Heart right ventricle (tissue), 16 donors: ENCODE data around the gene KRT3. TPM values are rescaled to one million over a fixed set of nuclear protein-coding genes. Genes with fewer than 3 reads are reported as not detected.
"Not testable (repeated sequence)": the region's sequence is repeated elsewhere in the genome, so short reads cannot be mapped to it uniquely, and the experiment has no call there.

Experiments
- ATAC-seq, 8 donors: fragments of 200-7000 bp; cut with Tn5 transposase; one replicate each; pipeline ENCODE4 v1.9.1; 2020; ENCODE audit warnings: mild to moderate bottlenecking in 8 of 8, moderate library complexity in 8 of 8, moderate number of reproducible peaks in 1 of 8
- DNase-seq, 2 donors: peaks; one replicate each; pipeline ENCODE4 v3.0.0-alpha.2; 2020
- H3K27ac ChIP-seq, 10 donors: fragments of 200-600 bp; sonication (generic) in 2 of 10; one replicate each; pipeline versions ENCODE4 v1.5.0 to v1.8.0; 2020 to 2022; ENCODE audit warnings: mild to moderate bottlenecking in 3 of 10
- H3K27me3 ChIP-seq, 7 donors: fragments of 200-600 bp; one replicate each; pipeline ENCODE4 v1.8.0; 2021 to 2022; ENCODE audit warnings: mild to moderate bottlenecking in 2 of 7
- H3K36me3 ChIP-seq, 9 donors: fragments of 200-600 bp; sonication (generic) in 1 of 9; one replicate each; pipeline versions ENCODE4 v1.5.0 to v1.8.0; 2020 to 2022; ENCODE audit warnings: mild to moderate bottlenecking in 2 of 9
- H3K4me1 ChIP-seq, 9 donors: fragments of 200-600 bp; sonication (generic) in 1 of 9; one replicate each; pipeline versions ENCODE4 v1.5.0 to v1.8.0; 2020 to 2022; ENCODE audit warnings: mild to moderate bottlenecking in 4 of 9
- H3K4me3 ChIP-seq, 10 donors: fragments of 200-600 bp; sonication (generic) in 2 of 10; one replicate each; pipeline versions ENCODE4 v1.5.0 to v1.8.0; 2020 to 2022; ENCODE audit warnings: mild to moderate bottlenecking in 7 of 10, moderate library complexity in 2 of 10
- H3K9me3 ChIP-seq, 11 donors: fragments of 200-600 bp in 10 of 11; sonication (generic) in 2 of 11; one replicate each; pipeline versions ENCODE4 v1.5.0 to v1.8.0; 2013 to 2022; ENCODE audit warnings: mild to moderate bottlenecking in 2 of 11, control low read depth in 1 of 11, moderate library complexity in 1 of 11
- WGBS, 2 donors: extraction: QIAGEN DNeasy Blood & Tissue Kit; methylation state at CpG; one replicate each; pipeline ENCODE4 v1.1.7; 2013; ENCODE audit warnings: inconsistent platforms in 1 of 2; 5-methylcytosine and 5-hydroxymethylcytosine counted together
- intact Hi-C, 10 donors: fragments of 100-400 bp; cut with DNase I; formaldehyde crosslinking; loops; one replicate each; pipeline versions ENCODE4 v1.11.1 to v1.14.2; 2022
- polyA plus RNA-seq, 2 donors: library from polyadenylated mRNA; stranded (reverse); fragments of 200-250 nt; gene quantifications; one replicate each; pipeline ENCODE4 v1.2.3, GENCODE V29; 2013
- total RNA-seq, 10 donors: library from RNA; stranded (reverse); fragmentation: NEBNext Ultra II Directional in 3 of 10; extraction: Animal tissue kit (Norgen Biotek cat#: 25700) in 3 of 10; gene quantifications; one replicate each; pipeline versions ENCODE4 v1.2.1 to v1.2.4, GENCODE V29; 2021 to 2023
- TF ChIP-seq, protein P1 (sequence below), 9 donors: fragments of 200-600 bp; sonication (generic) in 2 of 9; IDR thresholded peaks; one replicate each; pipeline versions ENCODE4 v1.5.0 to v1.8.0; 2021 to 2022; ENCODE audit warnings: antibody characterized with exemption in 9 of 9, mild to moderate bottlenecking in 5 of 9, moderate library complexity in 1 of 9
- donor health status: Arrhythmogenic right ventricular cardiomyopathy.
- donor health status: ischemic (EF 13 %, LVEDD 7.1; RV severe dilation, severe dysfunction).
- donor health status: healthy with polysubstance abuse.
- donor health status: DM: no; HTN: yes; CAD: no.
- donor health status: DM: no; HTN: no; CAD: no.
- donor health status: ischemic (EF 25% LVEDD 6.9; RV normal size, moderate dysfunction).
- donor health status: ischemic (EF 25% LVEDD 5.7; RV mildly dilated, moderate dysfunction).
- donor health status: healthy.
- donor health status: DM: yes; HTN: yes; CAD: no.
- donor health status: Ischemic cardiomyopathy.
- donor health status: ischemic (EF 35%, LVEDD 5.7; RV mildly dilated, moderate dysfunction).
- donor health status: nonischemic (EF 11% LVEDD 7.7; RV severe dilation, severe dysfunction).
- donor health status: DM: yes; HTN: yes; CAD: no.
- donor health status: PGD.
- donor health status: ischemic (EF 29% LVEDD 5.4; RV normal size, mild dysfunction).
- donor health status: nonischemic (EF 23%, LVEDD 6.1; RV moderate dilation, normal function).

KRT3 gene
- total and polyA plus RNA-seq, 12 donors = not detected

DNA sequence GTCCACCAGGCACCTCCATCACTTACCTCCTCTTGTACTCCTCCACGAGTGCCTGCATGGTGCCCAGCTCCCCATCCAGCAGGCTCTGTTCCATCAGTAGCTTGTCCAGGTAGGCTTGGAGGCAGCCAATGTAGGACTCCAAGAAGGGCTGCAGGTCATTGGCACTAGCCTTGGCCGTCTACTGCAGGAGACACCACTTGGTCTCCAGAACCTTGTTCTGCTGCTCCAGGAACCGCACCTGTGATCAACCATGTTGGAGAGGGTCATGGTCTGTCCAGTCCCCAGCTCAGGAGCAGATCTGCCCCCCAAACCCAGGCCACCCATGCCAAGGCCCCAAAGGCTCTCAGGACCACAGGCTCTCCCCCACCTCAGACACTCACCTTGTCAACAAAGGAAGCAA is 42.6 kb downstream of the KRT3 start:
- H3K4me1 ChIP-seq = no peaks in the 10 kb centered on the region
- peaks cover 0 to 45% (median 22%) of the 10 kb centered on the region in 7 donors for H3K27me3 ChIP-seq
- intact Hi-C loops = no loop called here
- 81 to 84% methylated on average over 3 of the region's 3 CpGs for WGBS, 2 donors
- ATAC-seq (no peak), DNase-seq (no peak)
- no peak overlapping the region for H3K27ac ChIP-seq
- no peaks in the 10 kb centered on the region for H3K9me3 ChIP-seq
- no peak overlapping the region for H3K4me3 ChIP-seq
- H3K36me3 ChIP-seq = no peaks in the 10 kb centered on the region
- TF ChIP-seq, protein P1, sequence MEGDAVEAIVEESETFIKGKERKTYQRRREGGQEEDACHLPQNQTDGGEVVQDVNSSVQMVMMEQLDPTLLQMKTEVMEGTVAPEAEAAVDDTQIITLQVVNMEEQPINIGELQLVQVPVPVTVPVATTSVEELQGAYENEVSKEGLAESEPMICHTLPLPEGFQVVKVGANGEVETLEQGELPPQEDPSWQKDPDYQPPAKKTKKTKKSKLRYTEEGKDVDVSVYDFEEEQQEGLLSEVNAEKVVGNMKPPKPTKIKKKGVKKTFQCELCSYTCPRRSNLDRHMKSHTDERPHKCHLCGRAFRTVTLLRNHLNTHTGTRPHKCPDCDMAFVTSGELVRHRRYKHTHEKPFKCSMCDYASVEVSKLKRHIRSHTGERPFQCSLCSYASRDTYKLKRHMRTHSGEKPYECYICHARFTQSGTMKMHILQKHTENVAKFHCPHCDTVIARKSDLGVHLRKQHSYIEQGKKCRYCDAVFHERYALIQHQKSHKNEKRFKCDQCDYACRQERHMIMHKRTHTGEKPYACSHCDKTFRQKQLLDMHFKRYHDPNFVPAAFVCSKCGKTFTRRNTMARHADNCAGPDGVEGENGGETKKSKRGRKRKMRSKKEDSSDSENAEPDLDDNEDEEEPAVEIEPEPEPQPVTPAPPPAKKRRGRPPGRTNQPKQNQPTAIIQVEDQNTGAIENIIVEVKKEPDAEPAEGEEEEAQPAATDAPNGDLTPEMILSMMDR (IDR thresholded peaks at IDR 0.05) = no peak

DNA sequence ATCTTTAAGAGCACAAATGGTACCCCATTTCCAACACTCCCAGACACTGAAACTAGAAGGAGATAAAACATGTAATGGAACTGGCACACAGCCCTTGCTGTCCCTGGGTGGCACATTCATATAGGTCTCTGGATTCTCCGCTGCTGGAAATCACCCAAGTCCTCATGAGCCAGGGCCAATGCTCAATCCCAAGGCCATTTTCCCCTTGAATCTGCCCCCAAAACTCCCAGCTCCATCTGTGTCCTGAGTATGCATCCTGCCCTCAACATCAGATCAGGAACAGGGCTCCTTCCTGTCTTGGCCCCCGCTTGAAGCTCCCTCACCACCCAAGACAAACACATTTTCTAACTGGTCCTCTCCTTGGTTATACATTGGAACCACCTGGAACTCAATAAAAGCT is 43.4 kb downstream of the KRT3 start:
- TF ChIP-seq, protein P1 (IDR thresholded peaks at IDR 0.05) = no peak
- no peak overlapping the region for H3K4me3 ChIP-seq
- intact Hi-C loops = no loop called here
- no peaks in the 10 kb centered on the region for H3K4me1 ChIP-seq
- DNase-seq = no peak
- H3K36me3 ChIP-seq = no peaks in the 10 kb centered on the region
- H3K9me3 ChIP-seq = no peaks in the 10 kb centered on the region
- 80 to 82% methylated on average over 2 of the region's 2 CpGs for WGBS, 2 donors
- peaks cover 0 to 40% (median 19%) of the 10 kb centered on the region in 7 donors for H3K27me3 ChIP-seq
- no peak for ATAC-seq
- H3K27ac ChIP-seq = no peak overlapping the region

DNA sequence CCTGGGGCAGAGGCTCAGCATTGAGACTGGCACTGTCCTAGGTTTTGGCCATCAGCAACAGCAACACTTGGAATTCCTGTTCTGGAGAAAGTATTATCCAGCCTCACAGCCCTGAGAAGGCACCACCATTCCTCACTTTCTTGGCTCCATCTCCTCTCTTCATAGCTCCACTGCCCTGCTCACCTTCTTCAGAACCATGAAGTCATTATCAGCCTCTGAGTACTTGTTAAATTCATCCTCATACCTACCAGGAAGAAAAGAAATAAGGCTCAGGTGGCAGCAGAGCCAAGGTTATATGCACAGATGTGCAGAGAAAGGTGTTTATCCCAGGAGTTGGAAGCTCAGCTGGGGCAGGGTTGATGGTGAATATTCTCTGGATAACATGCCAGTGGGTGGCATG is 44.1 kb downstream of the KRT3 start:
- DNase-seq (no peak), ATAC-seq (no peak)
- TF ChIP-seq, protein P1 (IDR thresholded peaks at IDR 0.05) = no peak
- Histone ChIP-seq H3K27ac (no peak overlapping the region), H3K9me3 (no peaks in the 10 kb centered on the region), H3K36me3 (no peaks in the 10 kb centered on the region), H3K27me3 (peaks cover 0 to 37% (median 11%) of the 10 kb centered on the region in 7 donors), H3K4me1 (no peaks in the 10 kb centered on the region), H3K4me3 (no peak overlapping the region)
- intact Hi-C loops = no loop called here

DNA sequence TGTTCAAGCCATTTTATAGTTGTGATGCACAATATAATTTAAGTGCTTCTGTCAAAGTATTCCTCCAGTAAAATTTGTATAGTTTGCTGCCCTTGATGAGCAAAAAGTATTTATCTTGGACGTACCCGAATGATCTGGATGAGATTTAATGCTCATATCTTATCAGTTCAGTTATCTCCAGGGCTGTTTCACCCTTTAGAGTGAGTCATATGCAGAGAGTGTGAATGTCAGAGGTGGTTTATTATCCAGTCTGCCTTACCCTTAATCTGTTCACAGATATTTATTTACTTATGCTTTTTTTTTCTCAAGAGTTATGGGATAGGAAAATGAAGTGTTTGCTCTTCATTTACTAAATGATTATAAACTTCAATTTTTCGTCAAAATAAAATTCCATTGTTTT is 45.4 kb downstream of the KRT3 start:
- H3K9me3 ChIP-seq, H3K4me3 ChIP-seq, ATAC-seq, H3K27ac ChIP-seq, H3K4me1 ChIP-seq, intact Hi-C loops, DNase-seq, H3K36me3 ChIP-seq: not testable (repeated sequence)
- 53 to 58% methylated on average over 3 of the region's 3 CpGs for WGBS, 2 donors
- H3K27me3 ChIP-seq = peaks cover 0 to 40% (median 11%) of the 10 kb centered on the region in 7 donors

DNA sequence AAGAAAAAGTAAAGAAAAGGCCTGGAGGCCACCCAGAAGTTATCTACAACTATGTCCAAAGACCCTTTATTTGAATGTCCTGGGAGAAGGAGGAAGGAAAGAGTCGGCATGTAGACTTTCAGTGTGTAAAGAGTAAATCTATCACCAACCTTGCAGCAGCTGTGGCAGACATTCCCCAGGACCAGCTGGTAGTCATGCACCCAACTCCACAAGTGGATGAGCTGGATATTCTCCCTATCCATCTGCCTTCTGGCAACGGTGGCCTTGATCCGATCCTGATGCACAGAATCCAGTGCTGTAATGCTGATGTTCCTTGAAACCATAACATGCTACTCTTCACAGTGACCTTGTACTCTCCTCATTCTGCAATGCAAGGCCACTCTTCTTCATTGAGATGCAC is 46.1 kb downstream of the KRT3 start:
- H3K27me3 ChIP-seq = peaks cover 0 to 40% (median 8%) of the 10 kb centered on the region in 7 donors
- H3K27ac ChIP-seq = no peak overlapping the region
- no peaks in the 10 kb centered on the region for H3K4me1 ChIP-seq
- intact Hi-C loops = no loop called here
- ATAC-seq = no peak
- WGBS, 2 donors = 77 to 81% methylated on average over 3 of the region's 3 CpGs
- no peak for DNase-seq
- no peaks in the 10 kb centered on the region for H3K9me3 ChIP-seq
- TF ChIP-seq, protein P1 (IDR thresholded peaks at IDR 0.05) = no peak
- H3K36me3 ChIP-seq = no peaks in the 10 kb centered on the region
- no peak overlapping the region for H3K4me3 ChIP-seq
